Neural cell (in vitro differentiated cells): ENCODE data around the gene PIGBOS1. TPM values are rescaled to one million over a fixed set of nuclear protein-coding genes. Genes with fewer than 3 reads are reported as not detected.
A peak's percentile ranks its signal among the peaks of the same experiment; 100 is the strongest.

ENCODE experiments used
- H2AFZ ChIP-seq: fragments of 200-600, 300-800 bp; sonication (generic), shearing (Covaris generic); 2 replicates; pipeline ENCODE4 v1.6.0; 2014; ENCODE audit warnings: low read depth, mild to moderate bottlenecking, antibody characterized with exemption, low read length, moderate library complexity
- H3F3A ChIP-seq: fragments of 200-600 bp; shearing (Covaris generic); 2 replicates; pipeline ENCODE4 v1.6.1; 2016; ENCODE audit warnings: mild to moderate bottlenecking, moderate library complexity, mixed read lengths, antibody characterized with exemption, low read length; ENCODE audit not compliant: insufficient read depth, poor library complexity, severe bottlenecking
- H3K27ac ChIP-seq: fragments of 200-600, 300-800 bp; sonication (generic), shearing (Covaris generic); 2 replicates; pipeline ENCODE4 v1.5.1; 2014; ENCODE audit warnings: mild to moderate bottlenecking, low read length, moderate library complexity
- H3K27me3 ChIP-seq: fragments of 300-800, 200-600 bp; sonication (generic), shearing (Covaris generic); 2 replicates; pipeline ENCODE4 v1.6.0; 2014; ENCODE audit warnings: mild to moderate bottlenecking, low read depth, low read length, moderate library complexity; ENCODE audit not compliant: insufficient read depth
- H3K36me3 ChIP-seq: fragments of 300-800, 200-600 bp; sonication (generic), shearing (Covaris generic); 2 replicates; pipeline ENCODE4 v1.5.1; 2014; ENCODE audit warnings: mild to moderate bottlenecking, antibody characterized with exemption, low read length, moderate library complexity; ENCODE audit not compliant: insufficient read depth
- H3K4me2 ChIP-seq: fragments of 300-800, 200-600 bp; sonication (generic), shearing (Covaris generic); 2 replicates; pipeline ENCODE4 v1.6.0; 2014; ENCODE audit warnings: mild to moderate bottlenecking, low read length
- H3K4me3 ChIP-seq: fragments of 300-800, 200-600 bp; sonication (generic), shearing (Covaris generic); 2 replicates; pipeline ENCODE4 v1.5.1; 2014; ENCODE audit warnings: mild to moderate bottlenecking, low read length, moderate library complexity
- H3K79me2 ChIP-seq: fragments of 200-600 bp; shearing (Covaris generic); replicated peaks from 2 replicates; pipeline ENCODE4 v1.6.0; 2014; ENCODE audit warnings: mild to moderate bottlenecking, low read length, moderate library complexity; ENCODE audit not compliant: insufficient read depth
- H3K9ac ChIP-seq: fragments of 300-800, 200-600 bp; sonication (generic), shearing (Covaris generic); 2 replicates; pipeline ENCODE4 v1.6.1; 2016; ENCODE audit warnings: mild to moderate bottlenecking, low read length, mixed read lengths
- H3K9me2 ChIP-seq: fragments of 200-600 bp; shearing (Covaris generic); 2 replicates; pipeline ENCODE4 v1.6.1; 2016; ENCODE audit warnings: mild to moderate bottlenecking, low read length, mixed read lengths; ENCODE audit not compliant: insufficient read depth
- H3K9me3 ChIP-seq: fragments of 200-600, 300-800 bp; sonication (generic), shearing (Covaris generic); 2 replicates; pipeline ENCODE4 v1.6.1; 2016; ENCODE audit warnings: mild to moderate bottlenecking, mixed run types, low read length, moderate library complexity, mixed read lengths
- H4K20me1 ChIP-seq: fragments of 200-600 bp; shearing (Covaris generic); 2 replicates; pipeline ENCODE4 v1.6.1; 2016; ENCODE audit warnings: mild to moderate bottlenecking, mixed run types; ENCODE audit not compliant: insufficient read depth
- CTCF ChIP-seq: fragments of 450-650 bp; IDR thresholded peaks from 2 replicates; pipeline ENCODE4 v1.5.1; 2014; ENCODE audit warnings: antibody characterized with exemption, mild to moderate bottlenecking, moderate library complexity; ENCODE audit not compliant: poor library complexity, severe bottlenecking
- EP300 ChIP-seq: fragments of 450-650 bp; conservative IDR thresholded peaks from 2 replicates; pipeline ENCODE4 v1.6.1; 2014; ENCODE audit warnings: antibody characterized with exemption, mild to moderate bottlenecking, moderate library complexity; ENCODE audit not compliant: poor library complexity, severe bottlenecking
- EZH2 ChIP-seq: fragments of 200-600, 300-800 bp; shearing (Covaris generic), sonication (generic); IDR thresholded peaks from 2 replicates; pipeline ENCODE4 v1.6.1; 2014; ENCODE audit warnings: antibody characterized with exemption, low read length, borderline replicate concordance, mild to moderate bottlenecking; ENCODE audit not compliant: insufficient read depth, poor library complexity, severe bottlenecking
- MXI1 ChIP-seq: fragments of 450-650 bp; conservative IDR thresholded peaks from 2 replicates; pipeline ENCODE4 v1.6.1; 2014; ENCODE audit warnings: antibody characterized with exemption, mild to moderate bottlenecking; ENCODE audit not compliant: poor library complexity, severe bottlenecking
- POLR2AphosphoS5 ChIP-seq: IDR thresholded peaks from 2 replicates; pipeline ENCODE4 v1.6.1; 2012
- RAD21 ChIP-seq: fragments of 450-650 bp; conservative IDR thresholded peaks from 2 replicates; pipeline ENCODE4 v1.6.1; 2014; ENCODE audit warnings: antibody characterized with exemption, mild to moderate bottlenecking, moderate library complexity
- REST ChIP-seq: IDR thresholded peaks from 2 replicates; pipeline ENCODE4 v1.6.1; 2012; ENCODE audit warnings: borderline replicate concordance
- TAF1 ChIP-seq: IDR thresholded peaks from 2 replicates; pipeline ENCODE4 v1.6.1; 2012; ENCODE audit warnings: low read depth
- polyA minus RNA-seq: library from RNA; depleted of rRNA, polyadenylated mRNA; stranded (reverse); fragments of >200 nt; gene quantifications from 2 replicates; pipeline ENCODE4 v1.2.3, GENCODE V29; 2014
- polyA plus RNA-seq: library from polyadenylated mRNA; depleted of rRNA; stranded (reverse); fragments of >200 nt; gene quantifications from 2 replicates; pipeline ENCODE4 v1.2.3, GENCODE V29; 2014

The PIGBOS1 gene
- polyA plus RNA-seq (14.5 and 16.4 TPM in 2 replicates), polyA minus RNA-seq (7.5 and 8.7 TPM in 2 replicates)

- Histone ChIP-seq H3K9ac (peak within 1 kb of the TSS; percentile 70), H3K4me3 (peak within 1 kb of the TSS; percentile 76), H3K36me3 (no peaks in the 10 kb centered on the region), H4K20me1 (no peaks in the 10 kb centered on the region), H3K9me2 (no peaks in the 10 kb centered on the region), H3K27me3 (no peaks in the 10 kb centered on the region), H3K79me2 (no peaks in the 10 kb centered on the region), H3K27ac (peak within 1 kb of the TSS; percentile 54), H2AFZ (peak within 1 kb of the TSS; percentile 37), H3K4me2 (peak within 1 kb of the TSS; percentile 44), H3F3A (no peaks in the 10 kb centered on the region), H3K9me3 (no peaks in the 10 kb centered on the region)
- TF ChIP-seq RAD21 (no peak), EZH2 (no peak), REST (peak; percentile 34), MXI1 (peak; percentile 14), EP300 (no peak), TAF1 (no peak), POLR2AphosphoS5 (peak; percentile 52)
These were observed at the start of gene PIGBOS1, which contains the start of gene PIGB for GRCh38 chr15:55318588-55319494. PIGBOS1 (minus strand) TSS chr15:55319123; CDS start chr15:55317792, 1,331 bp downstream. PIGB (plus strand) TSS chr15:55319222; CDS start chr15:55319251, 29 bp downstream.

- H4K20me1 ChIP-seq: no peaks in the 10 kb centered on the region
- no peaks in the 10 kb centered on the region for H3F3A ChIP-seq
- H3K9me3 ChIP-seq: no peaks in the 10 kb centered on the region
- TF ChIP-seq EZH2: no peak
- H3K79me2 ChIP-seq: no peaks in the 10 kb centered on the region
- H3K36me3 ChIP-seq: no peaks in the 10 kb centered on the region
- no peaks in the 10 kb centered on the region for H3K9me2 ChIP-seq
- no peaks in the 10 kb centered on the region for H3K27me3 ChIP-seq
- no peak overlapping the region for H3K27ac ChIP-seq
- H2AFZ ChIP-seq: no peak overlapping the region
- no peak overlapping the region for H3K9ac ChIP-seq
- H3K4me2 ChIP-seq: no peak overlapping the region
- H3K4me3 ChIP-seq: no peak overlapping the region
These were observed 48.1 kb upstream of the PIGBOS1 start for GRCh38 chr15:55366981-55367380.

GRCh38 chr15:55362641-55363040 is 43.7 kb upstream of the PIGBOS1 start:
- Histone ChIP-seq H3F3A (no peaks in the 10 kb centered on the region), H3K9ac (no peak overlapping the region), H3K9me2 (no peaks in the 10 kb centered on the region), H3K36me3 (no peaks in the 10 kb centered on the region), H3K27ac (no peak overlapping the region), H4K20me1 (no peaks in the 10 kb centered on the region), H3K27me3 (no peaks in the 10 kb centered on the region), H3K4me2 (no peak overlapping the region), H3K4me3 (no peak overlapping the region), H3K79me2 (no peaks in the 10 kb centered on the region), H2AFZ (no peak overlapping the region), H3K9me3 (no peaks in the 10 kb centered on the region)
- TF ChIP-seq CTCF (no peak), MXI1 (no peak), TAF1 (no peak), EP300 (no peak), EZH2 (no peak), REST (no peak)
